CD4-positive, CD25-positive, alpha-beta regulatory T cell (primary cell): ENCODE measurements around the gene CLEC10A. TPM values are rescaled to one million over a fixed set of nuclear protein-coding genes. Genes with fewer than 3 reads are reported as not detected.
"Not testable (repeated sequence)": the region's sequence is repeated elsewhere in the genome, so short reads cannot be mapped to it uniquely, and the experiment has no call there.

Experiments
- ATAC-seq, 2 donors: fragments of 150-1000 bp; cut with Tn5 transposase; one replicate each; pipeline ENCODE4 v1.10.0; 2021; ENCODE audit warnings: low read depth in 2 of 2, moderate number of reproducible peaks in 2 of 2, moderate library complexity in 1 of 2
- DNase-seq, 3 donors: peaks; one replicate each; pipeline versions ENCODE4 v3.0.0 to v3.0.0-alpha.2; 2012 to 2022; ENCODE audit warnings: mixed read lengths in 1 of 3
- H3K27ac ChIP-seq: one replicate; pipeline ENCODE4 v1.7.0; 2013; ENCODE audit warnings: mild to moderate bottlenecking, low read length; ENCODE audit not compliant: insufficient read depth, poor library complexity, severe bottlenecking
- H3K27me3 ChIP-seq: one replicate; pipeline ENCODE4 v1.7.0; 2013; ENCODE audit warnings: low read length; ENCODE audit not compliant: control insufficient read depth, insufficient read depth
- H3K36me3 ChIP-seq: one replicate; pipeline ENCODE4 v1.7.0; 2013; ENCODE audit warnings: mild to moderate bottlenecking, low read length, moderate library complexity; ENCODE audit not compliant: control insufficient read depth, insufficient read depth
- H3K4me1 ChIP-seq: 2 replicates; pipeline ENCODE4 v1.7.0; 2013; ENCODE audit warnings: mild to moderate bottlenecking, low read length; ENCODE audit not compliant: insufficient read depth, control insufficient read depth, poor library complexity, severe bottlenecking
- H3K4me3 ChIP-seq: one replicate; pipeline ENCODE4 v1.7.0; 2013; ENCODE audit warnings: low read depth, mild to moderate bottlenecking, low read length, moderate library complexity
- H3K9me3 ChIP-seq, 2 experiments: 1 replicate in 1 of 2; 2 replicates in 1 of 2; pipeline ENCODE4 v1.7.0; 2013; ENCODE audit warnings: low read length in 2 of 2, mild to moderate bottlenecking in 1 of 2, moderate library complexity in 1 of 2; ENCODE audit not compliant: control insufficient read depth in 2 of 2
- H3K27ac Mint-ChIP-seq, 3 donors: one replicate each; pipeline ENCODE4 v1.8.0; 2020 to 2022; ENCODE audit warnings: mild to moderate bottlenecking in 3 of 3, mixed read lengths in 3 of 3, moderate library complexity in 2 of 3
- H3K27me3 Mint-ChIP-seq: one replicate; pipeline ENCODE4 v1.8.0; 2022; ENCODE audit warnings: mild to moderate bottlenecking, mixed read lengths
- H3K36me3 Mint-ChIP-seq: one replicate; pipeline ENCODE4 v1.8.0; 2020; ENCODE audit warnings: mixed read lengths
- H3K4me1 Mint-ChIP-seq, 4 donors: one replicate each; pipeline ENCODE4 v1.8.0; 2020 to 2022; ENCODE audit warnings: mixed read lengths in 4 of 4, mild to moderate bottlenecking in 1 of 4
- H3K4me3 Mint-ChIP-seq, 4 donors: one replicate each; pipeline ENCODE4 v1.8.0; 2020 to 2022; ENCODE audit warnings: mild to moderate bottlenecking in 4 of 4, mixed read lengths in 4 of 4, moderate library complexity in 3 of 4
- H3K9me3 Mint-ChIP-seq, 7 donors: one replicate each; pipeline ENCODE4 v1.8.0; 2020 to 2022; ENCODE audit warnings: mixed read lengths in 7 of 7, mild to moderate bottlenecking in 3 of 7, moderate library complexity in 2 of 7
- polyA plus RNA-seq, 4 donors: library from polyadenylated mRNA; unstranded; fragments of 300-500 nt; fragmentation: Illumina TruSeq; gene quantifications; one replicate each; pipeline ENCODE4 v1.2.3, GENCODE V29; 2021
- total RNA-seq: library from RNA; stranded (reverse); gene quantifications from one replicate; pipeline ENCODE4 v1.2.3, GENCODE V29; 2022

Gene CLEC10A
- total and polyA plus RNA-seq, 5 donors from 2014 or later, result not detected

GRCh38 chr17:7122381-7122780 lies 42.3 kb upstream of the CLEC10A start:
- Mint-ChIP-seq H3K27me3 (peaks cover 40% of the 10 kb centered on the region), H3K9me3 (no peaks in the 10 kb centered on the region), H3K36me3 (no peaks in the 10 kb centered on the region), H3K4me3 (no peak overlapping the region), H3K4me1 (peaks cover 0 to 2% (median 0%) of the 10 kb centered on the region in 4 donors), H3K27ac (no peak overlapping the region)
- Histone ChIP-seq H3K36me3 (no peaks in the 10 kb centered on the region), H3K9me3 (no peaks in the 10 kb centered on the region), H3K27ac (no peak overlapping the region), H3K4me1 (no peaks in the 10 kb centered on the region), H3K27me3 (peaks cover 4% of the 10 kb centered on the region), H3K4me3 (no peak overlapping the region)
- no peak for ATAC-seq
- DNase-seq, result no peak

DNA sequence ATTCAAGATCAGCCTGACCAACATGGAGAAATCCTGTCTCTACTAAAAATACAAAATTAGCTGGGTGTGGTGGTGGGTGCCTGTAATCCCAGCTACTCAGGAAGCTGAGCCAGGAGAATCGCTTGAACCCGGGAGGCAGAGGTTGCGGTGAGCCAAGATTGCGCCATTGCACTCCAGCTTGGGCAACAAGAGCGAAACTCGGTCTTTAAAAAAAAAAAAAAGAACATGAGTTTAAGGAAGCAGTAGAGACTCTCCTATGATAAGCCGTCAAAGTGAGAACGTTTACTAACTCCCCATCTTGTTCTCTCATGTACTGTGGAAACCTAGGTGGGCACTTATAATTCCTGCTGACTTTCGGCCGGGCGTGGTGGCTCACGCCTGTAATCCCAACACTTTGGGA lies 40.6 kb upstream of the CLEC10A start:
- not testable (repeated sequence) for DNase-seq, H3K9me3 ChIP-seq, H3K4me1 Mint-ChIP-seq, H3K27me3 ChIP-seq, H3K36me3 Mint-ChIP-seq, H3K9me3 Mint-ChIP-seq, H3K4me1 ChIP-seq, H3K4me3 ChIP-seq, H3K4me3 Mint-ChIP-seq, H3K36me3 ChIP-seq, ATAC-seq, H3K27ac Mint-ChIP-seq, H3K27ac ChIP-seq
- peaks cover 41% of the 10 kb centered on the region for H3K27me3 Mint-ChIP-seq

GRCh38 chr17:7120123-7120522 lies 40.1 kb upstream of the CLEC10A start:
- DNase-seq, result no peak
- Histone ChIP-seq H3K27ac (no peak overlapping the region), H3K9me3 (no peaks in the 10 kb centered on the region), H3K27me3 (peaks cover 4% of the 10 kb centered on the region), H3K36me3 (no peaks in the 10 kb centered on the region), H3K4me1 (no peaks in the 10 kb centered on the region), H3K4me3 (no peak overlapping the region)
- Mint-ChIP-seq H3K36me3 (no peaks in the 10 kb centered on the region), H3K27me3 (peaks cover 41% of the 10 kb centered on the region), H3K9me3 (no peaks in the 10 kb centered on the region), H3K4me1 (peaks cover 0 to 2% (median 0%) of the 10 kb centered on the region in 4 donors), H3K27ac (no peak overlapping the region), H3K4me3 (no peak overlapping the region)
- ATAC-seq, result no peak

DNA sequence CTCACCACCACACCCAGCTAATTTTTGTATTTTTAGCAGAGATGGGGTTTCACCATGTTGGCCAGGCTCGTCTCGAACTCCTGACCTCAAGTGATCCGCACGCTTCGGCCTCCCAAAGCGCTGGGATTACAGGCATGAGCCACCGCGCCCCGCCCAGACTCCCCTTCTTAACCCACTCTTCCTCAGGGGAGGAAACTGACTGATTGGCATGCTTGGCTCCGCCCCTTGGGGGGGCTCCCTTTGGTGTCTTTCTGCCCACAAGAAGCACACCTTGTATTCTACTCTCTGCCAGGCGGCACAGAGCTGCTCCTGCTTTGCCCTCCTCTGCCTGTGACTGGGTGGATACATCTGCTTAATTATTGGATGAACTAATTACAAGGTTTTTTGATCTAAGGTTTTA lies 39.3 kb upstream of the CLEC10A start:
- no peak overlapping the region for H3K4me3 ChIP-seq
- peaks cover 0 to 2% (median 0%) of the 10 kb centered on the region in 4 donors for H3K4me1 Mint-ChIP-seq
- no peak overlapping the region for H3K27ac ChIP-seq
- H3K36me3 Mint-ChIP-seq, result no peaks in the 10 kb centered on the region
- no peak for ATAC-seq
- no peaks in the 10 kb centered on the region for H3K4me1 ChIP-seq
- H3K36me3 ChIP-seq, result no peaks in the 10 kb centered on the region
- peaks cover 4% of the 10 kb centered on the region for H3K27me3 ChIP-seq
- H3K4me3 Mint-ChIP-seq, result no peak overlapping the region
- DNase-seq, result no peak
- no peaks in the 10 kb centered on the region for H3K9me3 ChIP-seq
- H3K9me3 Mint-ChIP-seq, result no peaks in the 10 kb centered on the region
- H3K27ac Mint-ChIP-seq, result no peak overlapping the region
- peaks cover 41% of the 10 kb centered on the region for H3K27me3 Mint-ChIP-seq

DNA sequence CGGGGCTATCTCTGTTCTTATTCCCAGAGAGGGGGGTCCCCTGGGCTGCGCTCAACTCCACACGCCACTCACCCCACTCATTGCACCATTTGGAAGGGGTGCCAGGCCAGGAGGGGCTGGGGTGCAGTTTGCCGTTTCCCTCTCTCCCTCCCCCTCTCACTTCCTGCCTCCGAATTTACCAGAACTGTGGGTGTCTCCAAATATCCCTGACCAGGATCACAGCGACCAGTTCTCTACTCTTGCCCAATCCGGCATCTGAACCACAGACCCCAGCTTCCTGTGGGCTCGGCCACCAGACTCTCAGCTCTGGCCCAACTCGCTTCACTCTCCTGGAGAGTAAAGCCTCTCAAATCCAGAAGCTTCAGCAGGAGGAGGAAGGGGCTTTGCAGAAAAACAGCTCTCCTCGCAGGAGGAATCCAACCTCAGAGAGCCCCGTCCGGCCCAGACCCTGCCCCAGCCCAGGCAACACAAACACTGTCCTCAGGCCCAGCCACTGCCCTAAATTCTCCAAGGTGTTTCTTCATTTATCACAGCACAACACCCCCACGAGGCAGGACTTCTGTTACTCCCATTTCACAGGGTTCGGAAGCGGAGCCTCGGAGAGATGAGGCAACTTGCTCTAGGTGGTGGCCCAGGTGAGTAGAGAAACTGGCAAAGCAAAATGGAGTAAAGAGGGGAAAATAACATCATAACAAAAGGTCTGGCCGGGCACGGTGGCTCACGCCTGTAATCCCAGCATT lies 35.0 kb upstream of the CLEC10A start:
- Histone ChIP-seq H3K27me3 (peaks cover 2% of the 10 kb centered on the region), H3K27ac (no peak overlapping the region), H3K4me3 (no peak overlapping the region), H3K9me3 (no peaks in the 10 kb centered on the region), H3K4me1 (no peaks in the 10 kb centered on the region), H3K36me3 (no peaks in the 10 kb centered on the region)
- Mint-ChIP-seq H3K9me3 (peaks cover 0 to 2% (median 0%) of the 10 kb centered on the region in 7 donors), H3K36me3 (no peaks in the 10 kb centered on the region), H3K4me3 (no peak overlapping the region), H3K4me1 (no peaks in the 10 kb centered on the region), H3K27ac (no peak overlapping the region), H3K27me3 (peaks cover 13% of the 10 kb centered on the region)
- ATAC-seq (no peak), DNase-seq (no peak)

GRCh38 chr17:7114241-7114874 lies 34.3 kb upstream of the CLEC10A start, which contains the start of gene ASGR2:
Gene ASGR2, minus strand, starts transcription at chr17:7114822. Its CDS starts 582 bp downstream, at chr17:7114240.
- no peak within 1 kb of the TSS for H3K4me3 Mint-ChIP-seq

DNA sequence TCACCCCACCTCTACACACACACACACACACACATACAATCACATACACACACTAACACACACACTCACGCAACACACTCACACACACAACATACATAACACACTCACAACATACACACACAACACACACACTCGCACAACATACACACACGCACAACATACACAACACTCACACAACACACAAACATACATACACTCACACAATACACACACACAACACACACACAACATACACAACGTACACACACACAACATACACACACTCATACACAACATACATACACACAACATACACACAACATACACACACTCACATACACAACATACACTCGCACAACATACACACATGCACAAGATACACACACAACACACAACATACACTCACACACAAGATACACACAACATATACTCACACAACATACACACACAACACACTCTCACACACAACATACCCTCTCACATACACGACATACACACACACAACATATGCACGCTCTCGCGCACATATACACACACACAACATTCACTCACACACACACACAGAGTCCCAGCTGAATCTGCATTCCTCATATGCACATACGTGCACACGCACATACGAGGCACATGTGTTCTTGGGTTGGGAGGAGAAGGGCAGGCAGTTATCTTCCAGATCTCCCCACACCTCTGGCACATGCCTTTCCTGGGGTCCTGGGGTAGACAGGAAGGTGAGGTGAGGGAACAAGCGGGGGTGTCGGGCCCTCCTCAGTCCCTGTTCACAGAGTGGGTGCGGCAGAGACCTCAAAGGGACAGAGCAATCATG lies 33.4 kb upstream of the CLEC10A start:
- H3K27me3 Mint-ChIP-seq, result peaks cover 4% of the 10 kb centered on the region
- H3K27ac Mint-ChIP-seq, result no peak overlapping the region
- no peak overlapping the region for H3K4me3 Mint-ChIP-seq
- Histone ChIP-seq H3K9me3 (no peaks in the 10 kb centered on the region), H3K4me3 (no peak overlapping the region), H3K4me1 (no peaks in the 10 kb centered on the region), H3K27ac (no peak overlapping the region), H3K27me3 (no peaks in the 10 kb centered on the region), H3K36me3 (no peaks in the 10 kb centered on the region)
- peaks cover 0 to 6% (median 3%) of the 10 kb centered on the region in 4 donors for H3K4me1 Mint-ChIP-seq
- no peaks in the 10 kb centered on the region for H3K36me3 Mint-ChIP-seq
- DNase-seq, result no peak
- peaks cover 0 to 2% (median 0%) of the 10 kb centered on the region in 7 donors for H3K9me3 Mint-ChIP-seq
- ATAC-seq, result no peak

More at GRCh38 chr17:7114241-7114874, 34.3 kb upstream of the CLEC10A start, which contains the start of gene ASGR2:
- Mint-ChIP-seq H3K27me3 (peaks cover 6% of the 10 kb centered on the region), H3K9me3 (peaks cover 0 to 2% (median 0%) of the 10 kb centered on the region in 7 donors), H3K36me3 (no peaks in the 10 kb centered on the region), H3K27ac (peak within 1 kb of the TSS in 1 of 3 donors; percentile 54), H3K4me1 (peaks cover 0 to 6% (median 2%) of the 10 kb centered on the region in 4 donors)
- Histone ChIP-seq H3K36me3 (no peaks in the 10 kb centered on the region), H3K4me1 (no peaks in the 10 kb centered on the region), H3K9me3 (no peaks in the 10 kb centered on the region), H3K27me3 (no peaks in the 10 kb centered on the region), H3K4me3 (no peak within 1 kb of the TSS), H3K27ac (no peak within 1 kb of the TSS)
- DNase-seq (no peak), ATAC-seq (no peak)
